Cerebellar nuclear complex (tissue), 1 donor: Measurements from ENCODE around the gene RRBP1.

ENCODE experiments used
- DNase-seq, 2 experiments: peaks; one replicate each; lab custom pipeline; 2025; lab: John Stamatoyannopoulos, UW

The RRBP1 gene, protein sequence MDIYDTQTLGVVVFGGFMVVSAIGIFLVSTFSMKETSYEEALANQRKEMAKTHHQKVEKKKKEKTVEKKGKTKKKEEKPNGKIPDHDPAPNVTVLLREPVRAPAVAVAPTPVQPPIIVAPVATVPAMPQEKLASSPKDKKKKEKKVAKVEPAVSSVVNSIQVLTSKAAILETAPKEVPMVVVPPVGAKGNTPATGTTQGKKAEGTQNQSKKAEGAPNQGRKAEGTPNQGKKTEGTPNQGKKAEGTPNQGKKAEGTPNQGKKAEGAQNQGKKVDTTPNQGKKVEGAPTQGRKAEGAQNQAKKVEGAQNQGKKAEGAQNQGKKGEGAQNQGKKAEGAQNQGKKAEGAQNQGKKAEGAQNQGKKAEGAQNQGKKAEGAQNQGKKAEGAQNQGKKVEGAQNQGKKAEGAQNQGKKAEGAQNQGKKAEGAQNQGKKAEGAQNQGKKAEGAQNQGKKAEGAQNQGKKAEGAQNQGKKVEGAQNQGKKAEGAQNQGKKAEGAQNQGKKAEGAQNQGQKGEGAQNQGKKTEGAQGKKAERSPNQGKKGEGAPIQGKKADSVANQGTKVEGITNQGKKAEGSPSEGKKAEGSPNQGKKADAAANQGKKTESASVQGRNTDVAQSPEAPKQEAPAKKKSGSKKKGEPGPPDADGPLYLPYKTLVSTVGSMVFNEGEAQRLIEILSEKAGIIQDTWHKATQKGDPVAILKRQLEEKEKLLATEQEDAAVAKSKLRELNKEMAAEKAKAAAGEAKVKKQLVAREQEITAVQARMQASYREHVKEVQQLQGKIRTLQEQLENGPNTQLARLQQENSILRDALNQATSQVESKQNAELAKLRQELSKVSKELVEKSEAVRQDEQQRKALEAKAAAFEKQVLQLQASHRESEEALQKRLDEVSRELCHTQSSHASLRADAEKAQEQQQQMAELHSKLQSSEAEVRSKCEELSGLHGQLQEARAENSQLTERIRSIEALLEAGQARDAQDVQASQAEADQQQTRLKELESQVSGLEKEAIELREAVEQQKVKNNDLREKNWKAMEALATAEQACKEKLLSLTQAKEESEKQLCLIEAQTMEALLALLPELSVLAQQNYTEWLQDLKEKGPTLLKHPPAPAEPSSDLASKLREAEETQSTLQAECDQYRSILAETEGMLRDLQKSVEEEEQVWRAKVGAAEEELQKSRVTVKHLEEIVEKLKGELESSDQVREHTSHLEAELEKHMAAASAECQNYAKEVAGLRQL (N-terminal part only)

DNA sequence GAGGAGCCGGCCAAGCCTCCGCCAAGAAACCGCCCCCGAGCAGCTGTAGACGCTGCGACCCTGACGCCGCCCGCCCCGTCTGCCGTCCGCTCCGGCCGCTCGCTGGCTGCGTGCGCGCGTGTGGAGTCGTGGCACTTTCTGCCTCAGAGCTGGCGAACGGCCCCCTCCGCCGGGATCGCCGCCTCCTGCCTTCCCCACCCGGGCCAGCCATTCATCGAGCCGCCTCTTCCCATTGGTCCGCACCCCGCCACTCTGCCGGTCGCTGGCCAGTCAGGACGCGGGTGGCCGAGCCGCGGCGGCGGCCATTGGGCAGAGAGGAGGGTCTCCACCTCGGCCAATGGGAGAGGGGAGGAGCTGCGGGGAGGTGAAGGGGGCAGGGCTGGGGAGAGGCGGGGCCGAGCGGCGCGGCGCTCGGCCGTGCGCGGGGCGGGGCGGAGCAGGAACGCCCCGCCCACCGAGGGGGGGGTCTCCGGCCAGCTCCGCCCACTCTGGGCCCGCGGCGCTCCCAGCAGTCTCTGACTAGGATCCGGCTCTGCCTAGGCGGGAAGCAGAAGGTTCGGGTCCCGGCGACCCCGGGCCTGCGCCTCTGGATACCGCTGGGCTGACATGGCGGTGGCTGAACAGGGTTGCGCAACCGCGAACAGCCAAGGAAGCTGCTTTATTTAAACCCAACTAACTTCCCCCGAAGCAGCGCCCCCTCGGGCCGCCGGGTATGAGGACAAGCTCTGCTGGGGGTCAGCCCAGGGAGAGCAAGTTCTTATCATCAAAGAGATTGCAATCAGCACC is at the start of gene RRBP1:
Gene RRBP1, minus strand, starts transcription at position 140 of the 786 bp plus-strand sequence. CDS start 21,735 bp downstream, outside the sequence.
- DNase-seq: peak; percentile 82 to 98

DNA sequence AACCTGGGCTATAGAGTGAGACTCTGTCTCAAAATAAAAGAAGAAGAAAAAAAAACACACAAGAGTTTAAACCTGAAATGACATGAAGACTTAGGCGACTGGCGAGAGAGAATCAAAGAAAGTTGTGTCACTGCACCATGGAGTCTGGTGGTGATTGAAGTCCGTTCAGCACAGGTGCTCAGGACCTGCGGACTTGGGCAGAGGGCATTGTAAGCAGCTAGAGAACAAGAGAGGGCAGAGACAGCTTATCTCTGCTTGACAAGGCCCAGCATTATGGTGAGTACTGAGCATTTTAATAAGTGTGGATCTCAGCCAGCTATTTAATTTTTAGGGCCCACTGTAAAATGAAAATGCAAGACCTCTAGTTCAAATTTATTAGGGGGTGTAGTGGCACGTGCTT is 49.2 kb upstream of the RRBP1 start:
- DNase-seq: no peak

DNA sequence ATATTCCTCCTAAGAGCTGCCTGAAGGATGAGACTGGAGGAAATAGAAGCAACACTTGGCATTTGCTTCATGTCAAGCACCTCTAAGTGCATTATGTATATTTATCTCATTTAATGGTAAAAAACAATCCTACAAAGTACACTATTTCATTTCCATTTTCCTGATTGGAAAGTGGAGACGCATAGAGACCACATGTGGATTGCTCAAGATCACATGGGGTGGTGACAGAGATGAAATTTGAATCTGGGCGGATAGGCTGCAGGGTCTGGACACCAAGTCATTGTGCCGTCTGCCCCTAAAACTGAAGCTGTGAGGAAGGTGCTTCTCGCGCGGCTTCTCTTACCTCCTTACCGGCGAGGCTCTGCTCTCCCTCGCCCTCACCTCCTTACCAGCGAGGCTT is 48.0 kb upstream of the RRBP1 start:
- no peak for DNase-seq

DNA sequence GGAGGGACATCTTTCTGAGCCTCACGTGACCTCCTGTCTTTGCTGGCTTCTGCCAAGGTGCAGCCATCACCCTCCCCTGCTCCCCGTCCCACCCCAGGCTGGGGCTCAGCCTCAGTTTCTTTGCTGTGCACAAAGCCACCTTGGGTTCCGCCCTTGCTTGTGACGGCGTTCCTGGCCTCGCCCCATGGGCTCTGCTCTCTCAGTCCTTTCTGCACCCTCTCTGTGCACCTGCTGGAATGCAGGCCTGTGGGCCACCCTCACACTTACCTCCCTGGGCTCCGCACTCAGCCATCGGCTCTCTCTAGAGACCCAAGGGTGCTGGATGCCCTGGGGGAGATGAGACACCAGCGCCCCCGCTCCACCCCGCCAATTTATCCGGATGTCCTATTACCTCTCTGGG is 46.0 kb upstream of the RRBP1 start:
- DNase-seq: no peak

DNA sequence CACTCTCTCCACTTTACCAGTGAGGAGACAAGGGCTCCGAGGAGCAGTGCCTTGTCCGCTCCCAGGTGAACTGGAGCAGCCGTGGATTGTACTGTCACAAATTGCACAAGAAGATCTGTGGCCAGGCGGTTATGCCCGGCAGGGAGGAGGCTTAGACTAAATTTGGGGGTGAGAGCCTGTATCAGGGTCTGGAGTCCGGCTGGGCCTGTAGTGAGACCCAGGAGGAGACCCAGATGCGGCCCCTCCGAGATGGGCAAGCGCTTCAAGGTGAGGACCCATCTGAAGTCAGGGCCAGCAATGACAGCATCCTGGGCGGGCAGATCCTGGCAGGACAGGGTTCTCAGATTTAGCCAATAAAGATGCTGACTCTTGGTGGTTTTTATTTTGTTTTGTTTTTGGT is 45.3 kb upstream of the RRBP1 start:
- DNase-seq: no peak

DNA sequence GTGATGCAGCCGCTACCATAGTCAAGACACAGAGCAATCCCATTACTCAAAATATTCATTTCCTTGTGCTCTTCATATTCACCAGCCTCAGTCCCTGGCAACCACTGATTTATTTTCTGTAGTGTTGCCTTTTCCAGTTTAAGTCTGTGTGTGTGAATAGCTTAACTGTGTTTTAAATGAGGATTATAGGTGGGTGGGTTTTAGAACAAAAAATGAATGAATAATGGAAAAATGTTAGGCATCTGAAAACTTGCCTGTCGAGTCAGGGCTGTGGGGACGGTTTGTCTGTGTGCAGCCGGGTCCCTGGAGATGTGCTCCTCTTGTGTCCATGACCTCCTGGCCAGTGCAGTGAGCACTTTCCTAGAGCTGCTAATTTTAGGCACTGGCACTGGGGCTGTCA is 44.9 kb upstream of the RRBP1 start:
- DNase-seq: no peak

DNA sequence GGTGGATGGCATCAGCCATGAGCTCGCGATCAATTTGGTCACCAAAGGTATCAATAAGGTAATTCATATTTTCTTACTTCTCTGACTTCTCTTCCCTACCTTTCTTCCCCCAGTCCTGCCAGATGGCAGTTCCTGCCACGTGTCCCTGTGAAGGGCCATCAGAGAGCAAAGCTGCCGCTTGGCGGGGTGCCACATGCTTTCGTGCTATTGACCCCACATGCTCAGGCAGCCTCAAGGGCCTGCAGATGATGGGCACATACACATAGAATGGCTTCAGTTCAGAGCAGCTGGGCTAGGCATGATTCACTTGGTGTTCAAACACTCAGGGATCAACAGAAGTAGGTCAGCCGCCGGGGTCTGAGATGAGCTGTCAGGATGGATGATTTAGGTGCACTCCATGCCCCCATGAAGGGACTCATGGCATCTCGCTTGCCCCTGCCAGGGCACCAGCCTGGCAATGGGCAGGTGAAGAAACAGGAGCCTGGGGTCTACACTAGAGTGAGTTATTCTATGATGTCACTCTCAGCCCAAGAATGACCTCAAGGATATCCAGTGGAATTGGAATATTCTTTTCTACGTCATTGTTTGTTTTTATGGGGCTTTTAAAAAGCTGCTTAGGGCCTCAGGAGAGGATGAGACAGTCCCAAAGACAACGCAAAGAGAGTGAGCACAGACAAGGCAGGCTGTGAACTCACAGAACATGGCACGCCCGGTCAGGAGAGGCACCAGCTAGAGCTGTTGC is 43.2 kb upstream of the RRBP1 start:
- no peak for DNase-seq

DNA sequence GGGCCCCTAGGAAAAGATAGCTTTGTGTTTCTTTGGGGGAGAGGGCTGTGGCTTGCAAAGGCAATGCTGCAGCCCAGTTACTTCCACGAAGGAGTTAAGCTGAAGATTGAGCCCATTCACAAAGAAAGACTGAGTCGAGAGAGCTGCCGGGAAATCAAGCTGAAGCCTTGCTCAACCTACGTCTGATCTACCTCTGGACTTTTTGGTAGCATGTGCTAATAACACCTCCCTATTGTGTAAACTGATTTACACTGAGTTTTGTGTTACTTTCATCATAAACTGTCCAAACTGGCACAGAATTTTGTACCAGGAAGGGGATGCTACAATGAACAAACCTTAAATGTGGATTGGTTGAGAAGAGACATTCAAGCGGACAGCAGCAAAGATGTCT is 41.3 kb upstream of the RRBP1 start:
- no peak for DNase-seq

DNA sequence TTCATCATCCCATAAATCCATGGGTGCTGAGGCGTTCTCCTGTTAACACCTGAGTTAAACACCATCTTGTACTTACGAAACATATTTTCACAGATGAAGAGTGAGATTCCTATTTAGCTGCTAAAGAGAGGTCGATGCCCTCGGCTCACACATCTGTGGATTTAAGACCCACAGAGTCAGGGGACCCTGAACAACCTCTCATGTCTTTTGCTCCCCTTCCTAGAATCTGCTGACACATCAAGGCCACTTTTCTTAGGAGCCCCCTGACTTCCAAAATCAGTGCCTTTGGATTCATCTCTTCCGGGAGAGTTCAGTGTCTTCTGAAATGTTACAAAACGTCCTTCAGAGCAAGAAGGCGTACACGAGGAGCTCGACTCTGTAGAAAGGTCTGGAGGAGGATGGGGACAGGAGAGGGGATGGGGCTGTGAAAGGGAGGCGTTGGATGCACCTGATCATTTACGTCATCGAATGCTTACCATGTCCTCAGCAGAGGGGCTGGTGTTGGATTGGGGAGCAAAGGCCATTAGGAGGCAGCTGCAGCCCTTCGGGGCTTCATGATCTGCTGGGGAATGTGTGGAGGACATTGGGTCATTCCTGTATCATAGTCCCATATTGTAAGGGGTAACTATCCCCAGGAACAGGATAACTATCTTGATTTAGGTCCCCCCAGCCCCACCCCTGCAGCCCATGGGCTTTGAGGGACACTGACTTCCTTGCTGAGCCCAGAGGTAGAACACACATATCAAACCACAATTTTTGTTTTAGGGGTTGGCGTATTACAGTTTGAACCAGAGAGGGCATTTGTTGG is 40.7 kb upstream of the RRBP1 start:
- no peak for DNase-seq

DNA sequence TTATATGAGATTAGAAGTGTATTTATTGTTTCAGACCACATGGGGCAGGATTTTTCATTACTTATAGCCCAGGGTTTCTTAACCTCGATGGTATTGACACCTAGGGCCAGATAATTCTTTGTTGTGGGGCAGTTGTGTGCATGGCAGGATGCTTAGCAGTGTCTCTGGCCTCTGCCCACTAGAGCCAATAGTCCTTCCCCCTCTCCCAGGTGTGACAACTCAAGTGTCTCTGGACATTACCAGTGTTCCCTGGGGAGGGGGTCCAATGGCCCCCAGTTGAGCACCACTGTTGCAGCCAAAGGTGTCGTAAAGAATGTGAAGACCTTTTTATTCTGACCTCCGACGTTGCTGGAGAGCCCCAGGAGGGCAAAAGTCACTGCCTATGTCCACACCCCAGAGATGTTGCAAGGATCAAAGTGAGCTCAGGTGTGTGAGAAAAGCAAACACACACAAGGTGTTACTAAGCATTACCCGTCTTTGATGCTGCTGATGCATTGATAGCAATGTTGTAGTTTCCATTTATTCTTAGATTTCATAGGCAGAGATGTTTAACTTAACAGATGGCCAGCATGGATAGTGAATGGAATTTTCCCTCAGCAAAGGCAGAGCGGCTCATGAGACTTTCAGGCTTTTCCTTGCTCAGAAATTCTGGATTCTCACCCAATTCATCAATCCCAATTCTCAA is 39.9 kb upstream of the RRBP1 start:
- no peak for DNase-seq

DNA sequence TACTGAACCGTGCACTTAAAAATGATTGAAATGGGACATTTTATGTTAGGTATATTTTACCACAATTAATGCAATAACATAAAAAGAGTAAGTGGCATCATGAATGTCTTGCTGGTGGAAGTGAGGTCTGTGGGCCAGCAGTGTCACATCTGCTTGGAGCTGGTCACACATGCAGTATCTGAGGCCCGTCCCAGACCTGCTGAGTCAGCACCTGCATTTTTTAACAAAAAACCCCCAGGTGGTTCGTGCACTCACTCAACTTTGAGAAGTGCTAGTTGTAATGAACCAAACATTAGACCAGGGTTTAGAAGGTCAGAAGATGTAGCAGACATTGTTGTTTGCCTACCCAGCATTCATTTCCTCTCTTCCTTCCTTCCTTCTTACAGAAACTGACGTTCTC is 38.7 kb upstream of the RRBP1 start:
- DNase-seq: no peak

DNA sequence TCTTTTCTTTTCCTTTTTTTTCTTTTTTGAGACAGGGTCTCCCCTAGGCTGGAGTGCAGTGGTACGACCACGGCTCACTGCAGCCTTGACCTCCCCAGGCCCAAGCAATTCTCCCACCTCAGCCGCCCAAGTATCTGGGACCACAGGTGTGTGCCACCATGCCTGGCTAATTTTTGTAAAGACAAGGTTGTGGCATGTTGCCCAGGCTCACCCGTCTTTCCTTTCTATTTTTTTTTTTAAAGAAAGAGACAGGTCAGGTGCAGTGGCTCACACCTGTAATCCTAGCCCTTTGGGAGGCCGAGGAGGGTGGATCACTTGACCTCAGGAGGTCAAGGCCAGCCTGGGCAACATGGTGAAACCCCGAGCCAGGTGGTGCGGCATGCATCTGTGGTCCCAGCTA is 34.3 kb upstream of the RRBP1 start:
- no peak for DNase-seq

DNA sequence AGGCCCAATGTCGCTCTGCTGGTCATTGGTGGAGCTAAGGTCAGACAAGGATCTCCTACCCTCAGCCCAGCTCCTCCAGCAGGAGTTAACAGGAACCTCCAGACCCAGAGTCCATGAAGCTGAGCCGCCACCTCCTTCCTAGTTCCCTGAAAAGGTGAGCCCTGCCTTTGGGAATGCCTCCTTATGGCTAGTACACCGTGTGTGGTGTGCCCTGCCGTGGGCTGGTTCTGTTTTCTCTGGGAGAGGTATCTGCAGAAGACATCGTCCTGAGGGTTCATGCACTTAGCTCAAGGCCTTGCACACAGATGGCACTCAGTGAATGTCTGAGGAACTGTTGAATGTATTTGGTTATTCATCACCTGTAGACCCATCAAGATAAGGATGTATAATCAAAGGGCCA is 33.0 kb upstream of the RRBP1 start:
- DNase-seq: no peak

DNA sequence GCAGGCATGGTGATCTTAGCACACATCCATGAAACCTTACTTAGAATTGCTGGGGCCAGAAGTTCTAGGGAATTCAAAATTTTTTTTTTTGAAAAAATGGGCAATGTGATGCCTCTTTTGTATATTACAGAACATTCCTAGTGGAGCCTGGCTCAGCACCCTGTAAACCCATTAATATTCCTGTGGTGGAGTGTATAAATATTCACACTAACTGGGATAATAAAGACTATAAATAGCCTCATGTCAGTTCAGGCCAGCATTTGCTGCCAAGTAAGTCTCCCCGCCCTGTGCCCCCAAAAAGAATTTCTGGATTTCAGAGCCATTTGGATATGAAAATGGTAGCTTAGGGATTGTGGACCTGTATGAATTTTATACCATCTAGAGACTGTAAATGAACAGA is 32.6 kb upstream of the RRBP1 start:
- no peak for DNase-seq

DNA sequence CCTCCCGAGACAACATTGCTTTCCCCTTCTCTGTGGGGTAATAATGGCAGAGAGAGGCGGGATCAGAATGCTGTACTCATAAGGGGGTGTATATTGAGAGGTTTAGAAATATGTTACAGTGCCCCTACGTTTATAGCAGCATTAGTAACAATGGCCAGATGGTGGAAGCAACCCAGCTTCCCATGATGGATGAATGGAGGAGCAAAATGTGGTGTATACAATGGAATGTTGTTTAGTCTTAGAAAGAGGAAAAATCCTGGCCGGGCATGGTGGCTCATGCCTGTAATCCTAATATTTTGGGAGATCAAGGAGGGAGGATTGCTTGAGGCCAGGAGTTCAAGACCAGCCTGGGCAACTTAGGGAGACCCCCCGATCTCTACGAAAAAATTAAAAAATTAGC is 30.7 kb upstream of the RRBP1 start:
- no peak for DNase-seq

DNA sequence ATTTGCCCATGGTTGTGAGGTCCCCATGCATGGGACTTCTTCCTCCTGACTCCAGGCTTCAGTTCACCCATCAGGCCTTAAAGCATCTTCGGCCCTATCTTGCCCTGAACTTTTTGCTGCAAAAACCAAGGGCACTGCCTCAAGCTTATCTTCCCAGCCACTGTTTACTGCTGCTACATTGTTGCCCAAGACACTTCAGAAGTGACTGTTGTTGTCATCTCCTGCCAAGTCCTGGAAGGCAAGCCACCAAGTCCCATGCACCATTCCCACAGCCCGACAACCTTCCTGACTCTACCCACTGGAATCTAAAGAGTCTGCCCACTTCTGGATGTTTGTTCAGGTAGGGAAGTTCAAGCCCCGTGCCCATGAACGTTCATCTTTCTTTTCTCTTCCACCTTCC is 30.2 kb upstream of the RRBP1 start:
- DNase-seq: no peak

DNA sequence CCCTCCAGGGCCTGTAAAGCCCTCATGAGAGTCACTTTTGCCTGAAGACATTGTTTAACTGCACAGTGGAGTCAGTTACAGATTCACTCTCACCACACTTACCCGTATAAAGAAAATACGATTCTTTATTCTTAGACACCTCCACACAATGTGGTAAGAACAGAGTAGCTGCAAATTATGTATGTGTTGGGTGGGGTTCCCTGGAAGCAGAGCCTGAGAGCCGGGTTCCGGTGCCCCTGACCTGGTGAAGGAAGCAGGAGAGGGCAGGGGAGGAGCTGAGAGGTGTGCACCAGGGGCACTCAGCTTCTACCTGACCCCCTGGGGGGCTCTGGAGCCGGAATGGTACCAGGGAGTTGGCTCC is 29.2 kb upstream of the RRBP1 start:
- no peak for DNase-seq

DNA sequence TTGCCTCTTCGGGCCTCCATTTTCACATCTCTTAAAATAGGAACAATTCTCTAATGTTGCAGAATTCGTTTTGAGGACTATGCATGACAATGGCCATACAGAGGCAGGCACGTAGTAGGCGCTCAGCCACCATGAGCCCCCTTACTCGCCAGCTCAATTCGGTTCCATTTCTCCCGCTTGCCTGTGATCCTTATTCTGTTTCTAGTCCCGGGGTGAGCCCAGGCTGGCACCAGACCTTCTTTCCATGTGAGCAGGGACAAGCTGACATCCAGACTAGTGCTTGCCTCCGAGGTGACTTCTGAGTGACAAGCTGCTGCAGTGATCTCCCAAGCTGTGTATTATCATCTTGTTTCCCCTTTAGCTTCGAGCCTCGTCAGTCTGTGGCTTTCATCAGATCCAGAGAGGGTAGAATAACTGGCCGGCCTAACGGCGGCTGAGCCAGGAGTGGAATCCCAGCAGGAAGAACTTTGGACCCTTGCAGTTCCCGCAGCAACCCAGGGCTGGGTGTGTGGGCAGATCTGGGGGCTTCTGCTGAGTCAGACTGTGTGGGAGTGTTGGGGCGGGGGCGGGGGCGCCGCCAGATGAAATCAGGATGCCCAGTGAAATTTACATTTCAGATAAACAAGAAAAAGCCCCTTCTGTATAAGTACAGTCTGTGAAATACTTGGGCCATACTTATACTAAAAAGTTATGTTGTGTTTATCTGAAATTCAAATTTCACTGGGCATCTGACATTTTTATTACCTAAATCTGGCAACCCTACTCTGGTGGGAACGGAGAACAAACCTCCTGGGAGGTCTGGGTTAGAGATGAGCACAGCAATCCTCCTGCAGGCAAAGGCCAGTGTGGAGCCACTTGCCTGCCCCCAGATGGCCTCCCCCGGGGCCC is 28.6 kb upstream of the RRBP1 start:
- no peak for DNase-seq
